HS-5 (cell line): ENCODE data around the gene C1QTNF1.

ENCODE experiments used
- DNase-seq: peaks from one replicate; pipeline ENCODE4 v3.0.0-alpha.2; 2012; ENCODE audit warnings: low read depth

The C1QTNF1 gene

DNA sequence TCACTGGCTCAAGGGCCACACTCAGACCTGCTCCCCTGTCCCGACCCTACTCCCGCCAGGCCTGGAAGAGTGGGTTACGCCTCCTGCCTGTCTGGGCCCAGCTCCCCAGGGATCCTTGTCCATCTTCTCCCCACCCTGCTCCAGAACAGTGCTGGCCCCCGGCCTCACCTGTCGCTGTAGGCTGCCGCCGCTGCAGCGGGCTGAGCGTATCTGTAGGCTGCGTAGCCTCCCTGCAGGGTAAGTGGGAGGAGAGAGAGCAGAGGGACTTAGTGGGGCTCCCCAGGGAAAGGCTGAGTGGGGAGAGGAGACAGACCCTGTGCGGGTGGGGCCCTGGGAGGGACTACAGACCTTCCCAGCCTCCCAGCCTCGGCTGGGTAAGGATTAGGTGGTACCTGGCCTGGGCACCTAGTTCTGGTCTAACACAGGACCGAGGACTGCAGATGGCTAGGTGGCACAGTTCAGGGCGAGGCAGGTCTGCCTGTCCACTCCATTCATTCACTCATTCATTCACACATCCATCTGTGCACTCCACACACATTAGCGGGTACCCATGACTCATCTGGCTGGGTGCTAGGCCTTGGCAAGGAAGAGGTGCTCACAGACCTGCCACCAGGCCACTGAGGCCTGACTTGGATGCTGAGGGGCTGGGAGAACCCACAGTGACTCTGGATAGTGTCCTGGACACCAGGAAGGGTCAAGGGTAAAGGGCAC, 71.5 kb downstream of the C1QTNF1 start:
- no peak for DNase-seq

DNA sequence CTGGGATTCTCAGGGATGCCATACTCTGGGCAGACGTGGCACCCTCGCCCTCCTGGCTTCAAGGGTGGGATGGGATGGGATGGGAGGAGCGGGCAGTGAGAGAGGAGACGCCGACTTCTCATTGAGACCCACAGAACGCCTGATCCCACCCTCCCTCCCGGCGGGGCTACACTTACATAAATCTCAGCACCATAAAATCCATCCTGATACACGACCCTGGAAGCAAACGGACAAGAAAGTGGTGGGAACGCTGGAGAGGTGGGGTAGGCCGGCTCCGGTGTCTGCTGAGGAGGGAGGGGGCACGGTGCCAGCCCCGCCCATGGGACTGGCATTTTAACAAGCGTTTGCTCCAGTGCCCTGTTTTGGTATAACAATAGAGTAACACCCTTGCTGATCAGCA, 72.5 kb downstream of the C1QTNF1 start:
- DNase-seq, result no peak

DNA sequence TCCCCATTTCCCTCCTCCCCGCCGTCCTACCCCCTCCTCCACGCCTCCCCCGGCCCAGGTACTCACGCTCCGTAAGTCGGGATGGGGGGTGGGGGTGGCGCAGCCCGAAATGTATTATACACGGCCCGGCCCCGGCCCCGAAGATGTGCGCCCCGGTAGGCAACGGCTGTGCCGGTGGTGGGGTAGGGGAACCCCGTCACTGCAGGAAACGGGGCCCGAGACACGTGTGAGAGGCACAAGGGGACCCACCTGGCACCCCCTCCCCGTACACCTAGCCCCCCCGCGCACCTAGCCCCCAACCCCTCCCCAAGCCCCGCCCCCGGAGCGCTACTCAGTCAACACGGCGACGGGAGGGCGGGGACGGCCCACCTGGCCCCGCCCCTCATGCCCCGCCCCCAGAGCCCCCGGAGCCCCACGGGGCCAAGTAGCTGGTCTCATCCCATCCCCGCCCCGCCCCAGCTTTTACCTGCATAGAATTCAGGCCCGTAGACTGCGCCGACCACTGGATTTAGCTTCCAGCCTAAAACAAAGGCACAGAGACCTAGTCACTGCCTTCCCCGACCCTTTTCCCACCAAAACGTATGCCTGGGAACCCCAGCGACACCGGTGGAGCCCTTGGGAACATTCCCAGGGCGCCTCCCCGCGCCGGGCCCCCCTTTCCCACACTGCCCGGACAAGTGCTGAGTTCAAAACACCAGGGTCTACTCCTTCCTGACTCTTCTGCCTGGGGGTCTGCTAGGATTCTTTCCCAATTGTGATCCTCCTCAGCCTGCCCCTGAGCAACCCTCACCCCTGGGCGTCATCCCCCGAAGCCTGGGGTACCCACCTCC, 73.5 kb downstream of the C1QTNF1 start:
- DNase-seq, result no peak

DNA sequence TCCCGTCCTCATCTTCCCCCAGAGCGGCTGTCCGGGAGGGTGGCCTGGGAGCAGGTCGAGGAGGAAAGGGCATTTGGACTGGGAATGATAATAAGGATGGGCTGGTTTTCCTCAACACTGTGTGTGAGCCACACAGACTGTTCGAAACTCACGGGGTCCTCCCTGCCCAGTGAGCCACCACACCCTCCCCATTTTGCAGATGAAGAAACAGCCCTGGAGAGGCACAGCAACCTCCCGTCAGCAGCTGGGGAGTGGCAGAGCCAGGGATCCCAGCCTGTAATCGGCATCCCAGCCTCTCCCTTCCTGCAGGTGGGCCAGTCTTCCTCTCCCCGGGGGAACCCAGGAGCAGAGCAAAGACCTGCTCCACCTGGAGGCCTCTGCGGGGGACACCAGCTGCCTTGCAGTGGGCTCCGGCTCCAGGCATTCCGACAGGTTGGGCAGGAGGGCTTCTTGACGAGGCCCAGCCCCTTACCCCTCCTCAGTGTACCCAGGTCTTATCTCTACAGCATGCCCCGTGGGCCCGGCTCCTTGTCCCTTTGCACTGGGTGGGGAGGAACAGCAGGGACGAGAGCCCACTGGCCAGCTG, 74.4 kb downstream of the C1QTNF1 start:
- no peak for DNase-seq
